Body of pancreas (tissue), 4 donors: ENCODE data around the gene CD34.
"Not testable (repeated sequence)": the region's sequence is repeated elsewhere in the genome, so short reads cannot be mapped to it uniquely, and the experiment has no call there.

Source experiments
- POLR2A ChIP-seq, 3 donors: fragments of 450-650 bp; IDR thresholded peaks; one replicate each; pipeline ENCODE4 v1.6.1; 2016; ENCODE audit warnings: antibody characterized with exemption in 3 of 3, mild to moderate bottlenecking in 2 of 3
- TF ChIP-seq, protein P1 (sequence below), 7 experiments: fragments of 450-650 bp in 4 of 7; fragments of 200-600 bp in 3 of 7; sonication (generic) in 3 of 7; IDR thresholded peaks; one replicate each; pipeline ENCODE4 v1.5.1; 2016 to 2019; ENCODE audit warnings: antibody characterized with exemption in 7 of 7

DNA sequence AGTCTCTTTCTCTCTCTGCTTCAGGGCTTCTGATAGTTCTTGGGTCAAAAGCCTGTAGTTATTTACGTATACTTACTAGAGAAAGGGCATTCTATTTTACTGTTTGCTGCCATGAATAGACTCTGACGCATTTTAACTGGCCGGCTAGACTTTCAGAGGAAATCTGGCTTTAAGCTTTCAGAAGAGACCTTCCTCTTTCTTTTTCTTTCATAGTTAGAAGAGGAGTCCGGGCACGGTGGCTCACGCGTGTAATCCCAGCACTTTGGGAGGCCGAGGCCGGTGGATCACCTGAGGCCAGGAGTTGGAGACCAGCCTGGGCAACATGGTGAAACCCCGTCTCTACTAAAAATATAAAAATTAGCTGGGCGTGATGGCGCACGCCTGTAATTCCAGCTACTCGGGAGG lies 31.4 kb upstream of the CD34 start:
- TF ChIP-seq, protein P1, sequence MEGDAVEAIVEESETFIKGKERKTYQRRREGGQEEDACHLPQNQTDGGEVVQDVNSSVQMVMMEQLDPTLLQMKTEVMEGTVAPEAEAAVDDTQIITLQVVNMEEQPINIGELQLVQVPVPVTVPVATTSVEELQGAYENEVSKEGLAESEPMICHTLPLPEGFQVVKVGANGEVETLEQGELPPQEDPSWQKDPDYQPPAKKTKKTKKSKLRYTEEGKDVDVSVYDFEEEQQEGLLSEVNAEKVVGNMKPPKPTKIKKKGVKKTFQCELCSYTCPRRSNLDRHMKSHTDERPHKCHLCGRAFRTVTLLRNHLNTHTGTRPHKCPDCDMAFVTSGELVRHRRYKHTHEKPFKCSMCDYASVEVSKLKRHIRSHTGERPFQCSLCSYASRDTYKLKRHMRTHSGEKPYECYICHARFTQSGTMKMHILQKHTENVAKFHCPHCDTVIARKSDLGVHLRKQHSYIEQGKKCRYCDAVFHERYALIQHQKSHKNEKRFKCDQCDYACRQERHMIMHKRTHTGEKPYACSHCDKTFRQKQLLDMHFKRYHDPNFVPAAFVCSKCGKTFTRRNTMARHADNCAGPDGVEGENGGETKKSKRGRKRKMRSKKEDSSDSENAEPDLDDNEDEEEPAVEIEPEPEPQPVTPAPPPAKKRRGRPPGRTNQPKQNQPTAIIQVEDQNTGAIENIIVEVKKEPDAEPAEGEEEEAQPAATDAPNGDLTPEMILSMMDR (IDR thresholded peaks at IDR 0.05): not testable (repeated sequence)
- TF ChIP-seq POLR2A (IDR thresholded peaks at IDR 0.05): not testable (repeated sequence)
